K562 (cell line): Measurements from ENCODE around the gene GLI1. TPM values are rescaled to one million over a fixed set of nuclear protein-coding genes. Genes with fewer than 3 reads are reported as not detected.

ENCODE experiments used
- CHAMP1 ChIP-seq: fragments of 450-650 bp; IDR thresholded peaks from 2 replicates; pipeline ENCODE4 v1.6.1; 2016; ENCODE audit warnings: mild to moderate bottlenecking
- FOXK2 ChIP-seq, 2 experiments: fragments of 450-650 bp; IDR thresholded peaks in 1 of 2; conservative IDR thresholded peaks in 1 of 2; 2 replicates each; pipeline ENCODE4 v1.6.1; 2016; ENCODE audit warnings: low read depth in 2 of 2, mild to moderate bottlenecking in 1 of 2
- GABPA ChIP-seq: fragments of 200-800 bp; sonication (Bioruptor generic); conservative IDR thresholded peaks from 2 replicates; pipeline ENCODE4 v1.6.1; 2016; ENCODE audit warnings: low read depth, missing genetic modification characterization, missing compliant biosample characterization
- MEIS2 ChIP-seq: fragments of 450-650 bp; IDR thresholded peaks from 2 replicates; pipeline ENCODE4 v1.6.1; 2014; ENCODE audit warnings: mild to moderate bottlenecking; ENCODE audit not compliant: partially characterized antibody
- MYNN ChIP-seq, 2 experiments: sonication (generic); formaldehyde crosslinking in 1 of 2; IDR thresholded peaks; 2 replicates each; pipeline versions ENCODE4 v1.5.0 to v1.6.1; 2016 to 2020; ENCODE audit warnings: antibody characterized with exemption in 1 of 2, missing genetic modification reagents in 1 of 2
- NBN ChIP-seq: fragments of 450-650 bp; IDR thresholded peaks from 2 replicates; pipeline ENCODE4 v1.6.1; 2016; ENCODE audit warnings: low read depth, mild to moderate bottlenecking
- NR2C2 ChIP-seq, 2 experiments: fragments of 200-800 bp in 1 of 2; sonication (Bioruptor generic) in 1 of 2; sonication (generic) in 1 of 2; formaldehyde crosslinking in 1 of 2; IDR thresholded peaks; 2 replicates each; pipeline versions ENCODE4 v1.6.1 to v1.8.0; 2016 to 2022; ENCODE audit warnings: mild to moderate bottlenecking in 1 of 2, missing compliant biosample characterization in 1 of 2, missing genetic modification characterization in 1 of 2, missing genetic modification reagents in 1 of 2
- NRF1 ChIP-seq, 2 experiments: fragments of 450-650 bp; IDR thresholded peaks in 1 of 2; conservative IDR thresholded peaks in 1 of 2; 2 replicates each; pipeline ENCODE4 v1.6.1; 2014; ENCODE audit warnings: mild to moderate bottlenecking in 2 of 2
- SMARCA4 ChIP-seq: fragments of 450-650 bp; IDR thresholded peaks from 2 replicates; pipeline ENCODE4 v1.6.1; 2016
- ZNF217 ChIP-seq: sonication (generic); formaldehyde crosslinking; IDR thresholded peaks from 2 replicates; pipeline ENCODE4 v1.8.0; 2022; ENCODE audit warnings: mild to moderate bottlenecking, missing genetic modification reagents
- ZNF384 ChIP-seq: IDR thresholded peaks from 2 replicates; pipeline ENCODE4 v1.6.1; 2012; ENCODE audit warnings: low read depth, low read length, improper control_type of control experiment
- ZNF41 ChIP-seq: fragments of 250-450 bp; sonication (Bioruptor Pico); conservative IDR thresholded peaks from 2 replicates; pipeline ENCODE4 v1.4.0; 2020; ENCODE audit warnings: mild to moderate bottlenecking
- polyA plus RNA-seq, 8 experiments: library from polyadenylated mRNA; depleted of rRNA in 4 of 8; stranded (reverse) in 5 of 8; unstranded in 3 of 8; fragments of >200 nt; fragmentation: Nextera tagmentation in 2 of 8; fragmentation: Illumina TruSeq in 1 of 8; extraction: Ambion mirVana in 2 of 8; extraction: Trizol in 1 of 8; gene quantifications; 2 replicates each; pipeline versions ENCODE4 v1.2.1 to v1.2.3, GENCODE V29; 2011 to 2014; ENCODE audit warnings: inconsistent platforms in 1 of 8, missing spikeins in 1 of 8
- total RNA-seq, 7 experiments: library from RNA; depleted of rRNA in 6 of 7; stranded (reverse); fragments of >200 nt in 6 of 7; fragmentation: Illumina TruSeq in 2 of 7; extraction: Trizol in 2 of 7; gene quantifications; 2 replicates each; pipeline versions ENCODE4 v1.2.1 to v1.2.3, GENCODE V29; 2011 to 2021; ENCODE audit warnings: low replicate concordance in 1 of 7
- TF ChIP-seq, protein P1 (sequence below), 2 experiments: IDR thresholded peaks in 1 of 2; conservative IDR thresholded peaks in 1 of 2; 2 replicates each; pipeline ENCODE4 v1.6.1; 2016; ENCODE audit warnings: low read depth in 2 of 2, mild to moderate bottlenecking in 1 of 2, missing compliant biosample characterization in 1 of 2, missing genetic modification characterization in 1 of 2, moderate library complexity in 1 of 2
- TF ChIP-seq, protein P2 (sequence below): fragments of 450-650 bp; IDR thresholded peaks from 2 replicates; pipeline ENCODE4 v1.6.1; 2017; ENCODE audit warnings: antibody characterized with exemption, mild to moderate bottlenecking

Gene GLI1
- total and polyA plus RNA-seq, 9 of the 15 experiments (the other 6 are each of a cell fraction or from before 2014, with no cell fraction given) = 0.24 to 3.7 (median 0.61) TPM

DNA sequence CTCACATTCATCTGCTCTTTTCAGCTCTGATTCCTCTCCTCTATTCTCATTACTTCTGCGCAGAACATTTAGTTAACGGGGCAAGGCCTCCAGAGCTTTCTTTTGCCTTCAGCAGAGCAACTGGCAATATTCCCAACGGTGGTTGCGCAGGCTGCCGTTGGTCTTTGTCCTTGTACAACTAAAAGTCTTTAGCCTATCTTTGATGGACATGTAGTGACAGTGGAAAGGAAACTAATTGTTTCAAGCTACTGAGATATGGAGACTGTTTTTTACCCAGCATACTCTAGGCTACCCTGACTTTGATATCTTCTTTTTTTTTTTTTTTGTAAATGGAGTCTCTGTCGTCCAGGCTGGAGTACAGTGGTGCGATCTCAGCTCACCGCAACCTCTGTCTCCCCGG is 41.3 kb upstream of the GLI1 start (continued):
- peak; percentile 29; the same call in 1 of the 2 replicates for TF ChIP-seq SMARCA4
- no peak for TF ChIP-seq MYNN (IDR thresholded peaks at IDR 0.05)
- TF ChIP-seq MYNN (CRISPR knock-in tag; IDR thresholded peaks at IDR 0.05) = no peak
- no peak for TF ChIP-seq NR2C2 (CRISPR knock-in tag; IDR thresholded peaks at IDR 0.05)
- no peak for TF ChIP-seq NR2C2 (tag; IDR thresholded peaks at IDR 0.05)
- TF ChIP-seq ZNF384 = peak; percentile 56; the same call in 1 of the 2 replicates
- TF ChIP-seq, protein P1, sequence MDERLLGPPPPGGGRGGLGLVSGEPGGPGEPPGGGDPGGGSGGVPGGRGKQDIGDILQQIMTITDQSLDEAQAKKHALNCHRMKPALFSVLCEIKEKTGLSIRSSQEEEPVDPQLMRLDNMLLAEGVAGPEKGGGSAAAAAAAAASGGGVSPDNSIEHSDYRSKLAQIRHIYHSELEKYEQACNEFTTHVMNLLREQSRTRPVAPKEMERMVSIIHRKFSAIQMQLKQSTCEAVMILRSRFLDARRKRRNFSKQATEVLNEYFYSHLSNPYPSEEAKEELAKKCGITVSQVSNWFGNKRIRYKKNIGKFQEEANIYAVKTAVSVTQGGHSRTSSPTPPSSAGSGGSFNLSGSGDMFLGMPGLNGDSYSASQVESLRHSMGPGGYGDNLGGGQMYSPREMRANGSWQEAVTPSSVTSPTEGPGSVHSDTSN (CRISPR knock-in tag; IDR thresholded peaks at IDR 0.05; ENCODE audit: low read depth) = no peak
- TF ChIP-seq, protein P1 (tag; conservative IDR thresholded peaks at IDR 0.05; ENCODE audit: low read depth) = peak; percentile 59
- TF ChIP-seq, protein P2, sequence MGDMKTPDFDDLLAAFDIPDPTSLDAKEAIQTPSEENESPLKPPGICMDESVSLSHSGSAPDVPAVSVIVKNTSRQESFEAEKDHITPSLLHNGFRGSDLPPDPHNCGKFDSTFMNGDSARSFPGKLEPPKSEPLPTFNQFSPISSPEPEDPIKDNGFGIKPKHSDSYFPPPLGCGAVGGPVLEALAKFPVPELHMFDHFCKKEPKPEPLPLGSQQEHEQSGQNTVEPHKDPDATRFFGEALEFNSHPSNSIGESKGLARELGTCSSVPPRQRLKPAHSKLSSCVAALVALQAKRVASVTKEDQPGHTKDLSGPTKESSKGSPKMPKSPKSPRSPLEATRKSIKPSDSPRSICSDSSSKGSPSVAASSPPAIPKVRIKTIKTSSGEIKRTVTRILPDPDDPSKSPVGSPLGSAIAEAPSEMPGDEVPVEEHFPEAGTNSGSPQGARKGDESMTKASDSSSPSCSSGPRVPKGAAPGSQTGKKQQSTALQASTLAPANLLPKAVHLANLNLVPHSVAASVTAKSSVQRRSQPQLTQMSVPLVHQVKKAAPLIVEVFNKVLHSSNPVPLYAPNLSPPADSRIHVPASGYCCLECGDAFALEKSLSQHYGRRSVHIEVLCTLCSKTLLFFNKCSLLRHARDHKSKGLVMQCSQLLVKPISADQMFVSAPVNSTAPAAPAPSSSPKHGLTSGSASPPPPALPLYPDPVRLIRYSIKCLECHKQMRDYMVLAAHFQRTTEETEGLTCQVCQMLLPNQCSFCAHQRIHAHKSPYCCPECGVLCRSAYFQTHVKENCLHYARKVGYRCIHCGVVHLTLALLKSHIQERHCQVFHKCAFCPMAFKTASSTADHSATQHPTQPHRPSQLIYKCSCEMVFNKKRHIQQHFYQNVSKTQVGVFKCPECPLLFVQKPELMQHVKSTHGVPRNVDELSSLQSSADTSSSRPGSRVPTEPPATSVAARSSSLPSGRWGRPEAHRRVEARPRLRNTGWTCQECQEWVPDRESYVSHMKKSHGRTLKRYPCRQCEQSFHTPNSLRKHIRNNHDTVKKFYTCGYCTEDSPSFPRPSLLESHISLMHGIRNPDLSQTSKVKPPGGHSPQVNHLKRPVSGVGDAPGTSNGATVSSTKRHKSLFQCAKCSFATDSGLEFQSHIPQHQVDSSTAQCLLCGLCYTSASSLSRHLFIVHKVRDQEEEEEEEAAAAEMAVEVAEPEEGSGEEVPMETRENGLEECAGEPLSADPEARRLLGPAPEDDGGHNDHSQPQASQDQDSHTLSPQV = peak; percentile 21; the same call in 1 of the 2 replicates
- TF ChIP-seq NRF1 (conservative IDR thresholded peaks at IDR 0.05 in 1 of 2, IDR thresholded peaks at IDR 0.05 in 1 of 2) = peak; percentile 66 to 72
- no peak for TF ChIP-seq GABPA (tag)
- no peak for TF ChIP-seq ZNF41 (CRISPR knock-in tag)
- TF ChIP-seq ZNF217 = no peak
- TF ChIP-seq NBN = no peak
- peak; percentile 54 for TF ChIP-seq MEIS2
- no peak for TF ChIP-seq CHAMP1
- TF ChIP-seq FOXK2 (conservative IDR thresholded peaks at IDR 0.05 in 1 of 2, IDR thresholded peaks at IDR 0.05 in 1 of 2; ENCODE audit: low read depth in 2 of 2) = no peak
